IPS DF 4.7 (cell line): ENCODE data around the gene NHLRC3.
A peak's percentile ranks its signal among the peaks of the same experiment; 100 is the strongest.
"Not testable (repeated sequence)": the region's sequence is repeated elsewhere in the genome, so short reads cannot be mapped to it uniquely, and the experiment has no call there.

Experiments
- DNase-seq: peaks from one replicate; pipeline ENCODE4 v3.0.0-alpha.2; 2013; ENCODE audit warnings: low spot score; ENCODE audit errors: extremely low read depth

Gene NHLRC3, protein sequence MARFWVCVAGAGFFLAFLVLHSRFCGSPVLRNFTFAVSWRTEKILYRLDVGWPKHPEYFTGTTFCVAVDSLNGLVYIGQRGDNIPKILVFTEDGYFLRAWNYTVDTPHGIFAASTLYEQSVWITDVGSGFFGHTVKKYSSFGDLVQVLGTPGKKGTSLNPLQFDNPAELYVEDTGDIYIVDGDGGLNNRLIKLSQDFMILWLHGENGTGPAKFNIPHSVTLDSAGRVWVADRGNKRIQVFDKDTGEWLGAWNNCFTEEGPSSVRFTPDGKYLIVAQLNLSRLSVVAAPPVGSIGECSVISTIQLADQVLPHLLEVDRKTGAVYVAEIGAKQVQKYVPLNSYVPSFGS

DNA sequence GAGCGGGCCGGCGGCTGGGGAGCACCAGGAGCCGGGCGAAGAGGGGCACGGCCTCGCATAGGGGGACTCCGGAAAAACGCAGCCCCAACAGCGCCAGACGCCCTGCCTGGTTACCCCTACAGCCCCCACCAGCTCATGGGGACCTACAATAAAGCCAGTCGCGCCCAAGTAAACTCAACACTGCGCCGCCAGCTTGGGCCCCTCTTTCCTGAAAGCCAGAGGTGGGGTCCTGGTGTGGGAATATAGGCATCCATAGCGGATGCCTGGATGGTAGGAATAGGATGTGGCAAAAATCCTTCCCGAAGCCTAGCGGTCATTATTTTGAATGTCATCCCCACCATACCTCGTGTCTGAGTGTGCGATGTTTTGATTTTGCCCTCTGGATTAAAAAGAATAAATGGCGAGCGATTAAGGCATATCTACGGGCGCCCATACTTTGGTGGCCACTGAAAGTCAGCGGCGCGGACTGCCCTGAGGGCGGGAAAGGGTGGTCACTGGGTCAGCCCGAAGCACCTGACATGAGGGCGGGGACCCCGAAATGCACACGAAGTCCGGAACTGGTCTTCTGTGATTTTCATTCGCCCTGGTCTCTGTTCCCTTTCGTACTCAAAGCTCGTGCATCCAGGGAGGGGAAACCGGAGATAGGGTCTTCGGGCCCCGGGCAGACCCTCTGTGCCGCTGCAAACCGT, at the start of gene NHLRC3, which contains the start of gene PROSER1:
TSS of gene NHLRC3 (plus strand) at position 577 of the 689 bp plus-strand sequence. CDS start 184 bp downstream, outside the sequence.
TSS of gene PROSER1 (minus strand) at position 210 of the 689 bp plus-strand sequence. CDS start 847 bp downstream, outside the sequence.
- peak; percentile 44 for DNase-seq

DNA sequence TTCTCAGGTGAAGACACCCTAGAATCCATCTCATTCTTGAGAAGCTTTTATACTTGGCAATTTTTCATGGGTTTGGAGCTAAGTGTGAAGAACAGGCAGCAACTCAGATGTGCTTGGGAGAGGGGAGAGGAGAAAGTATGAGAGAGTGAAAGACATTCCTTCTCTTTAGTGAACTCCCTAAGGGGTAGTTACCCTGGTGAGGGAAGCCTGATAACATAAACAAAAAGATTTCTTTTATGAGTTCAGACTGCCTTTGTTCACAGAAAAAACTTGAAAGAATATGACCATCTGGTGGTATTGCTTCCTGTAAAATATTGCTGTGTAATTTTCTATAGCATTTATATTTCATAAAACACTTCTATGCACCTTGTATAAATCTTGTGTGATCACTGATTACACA, 47.6 kb upstream of the NHLRC3 start, which contains the start of gene STOML3:
TSS of gene STOML3 (minus strand) at position 139 of the 400 bp plus-strand sequence. CDS start at position 29, 110 bp downstream.
- no peak for DNase-seq

DNA sequence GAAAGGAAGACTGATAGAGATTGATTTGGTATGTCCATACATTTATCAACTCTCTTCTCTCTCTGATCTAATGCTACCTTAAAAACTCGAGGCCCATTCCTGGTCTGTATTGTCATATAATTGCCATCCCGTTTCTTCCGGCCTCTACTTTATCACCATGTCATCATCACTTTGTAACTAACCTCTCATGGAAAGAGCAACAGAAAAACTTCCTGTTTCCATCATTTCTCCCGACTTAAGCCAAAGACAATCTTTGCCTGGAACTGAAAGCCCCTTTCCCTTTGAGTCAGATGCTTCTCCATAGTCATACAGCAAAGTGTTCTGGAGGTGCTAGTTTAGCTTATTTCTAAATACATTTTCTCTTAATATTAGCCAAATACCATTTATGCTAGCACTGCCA, 44.9 kb upstream of the NHLRC3 start:
- DNase-seq = no peak

DNA sequence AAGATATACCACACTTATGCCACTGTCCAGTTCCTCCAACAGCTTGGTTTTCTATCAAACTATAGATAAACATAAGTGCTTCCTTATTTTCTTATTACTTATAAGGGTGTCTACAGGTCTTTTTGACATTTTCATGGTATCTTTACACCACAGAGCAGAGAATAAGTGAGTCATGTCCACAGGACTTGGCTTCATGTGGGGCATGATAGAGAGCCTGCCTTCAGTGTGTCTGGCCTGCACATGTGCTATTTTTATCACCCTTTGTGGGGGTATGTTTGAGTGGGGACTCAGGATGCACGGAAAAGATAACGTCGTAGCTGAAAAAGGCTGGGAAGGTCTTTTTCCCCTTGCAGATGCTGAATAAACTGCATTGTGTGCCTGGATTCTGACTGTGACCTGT, 39.5 kb upstream of the NHLRC3 start:
- no peak for DNase-seq

DNA sequence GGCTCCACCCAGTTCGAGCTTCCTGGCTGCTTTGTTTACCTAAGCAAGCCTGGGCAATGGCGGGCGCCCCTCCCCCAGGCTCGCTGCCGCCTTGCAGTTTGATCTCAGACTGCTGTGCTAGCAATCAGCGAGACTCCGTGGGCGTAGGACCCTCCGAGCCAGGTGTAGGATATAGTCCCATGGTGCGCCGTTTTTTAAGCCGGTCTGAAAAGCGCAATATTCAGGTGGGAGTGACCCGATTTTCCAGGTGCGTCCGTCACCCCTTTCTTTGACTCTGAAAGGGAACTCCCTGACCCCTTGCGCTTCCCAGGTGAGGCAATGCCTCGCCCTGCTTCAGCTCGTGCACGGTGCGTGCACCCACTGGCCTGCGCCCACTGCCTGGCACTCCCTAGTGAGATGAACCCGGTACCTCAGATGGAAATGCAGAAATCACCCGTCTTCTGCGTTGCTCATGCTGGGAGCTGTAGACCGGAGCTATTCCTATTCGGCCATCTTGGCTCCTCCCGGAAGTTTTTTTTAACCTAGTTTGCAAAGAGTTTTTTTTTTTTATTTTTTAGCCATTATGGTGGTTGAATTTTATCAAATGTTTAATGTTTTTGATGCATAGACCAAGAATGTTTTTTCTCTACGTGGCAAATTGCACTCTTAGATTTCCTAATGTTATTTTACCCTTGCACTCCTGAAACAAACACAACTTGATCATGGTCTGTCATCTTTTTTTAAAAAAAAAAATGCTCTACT, 31.7 kb upstream of the NHLRC3 start:
- not testable (repeated sequence) for DNase-seq

DNA sequence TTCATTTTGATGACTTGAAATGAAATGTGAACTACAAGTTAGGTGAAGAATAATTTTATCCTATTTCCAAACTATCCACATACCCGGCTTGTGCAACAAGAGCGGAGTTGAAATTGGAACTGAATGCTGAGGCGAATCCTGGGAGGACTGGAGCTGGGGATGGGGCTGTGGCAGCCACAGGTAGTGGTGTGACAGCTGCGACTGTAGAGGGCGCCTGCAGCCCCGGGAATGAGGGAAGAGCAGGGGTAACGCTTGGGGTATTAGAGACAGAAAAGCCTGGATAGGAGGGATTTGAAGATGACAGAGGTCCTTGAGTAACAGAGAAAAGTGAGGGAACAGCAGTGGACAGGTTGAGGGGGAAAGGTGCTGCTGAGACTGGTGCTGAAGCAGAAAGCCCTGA, 25.6 kb upstream of the NHLRC3 start:
- no peak for DNase-seq

DNA sequence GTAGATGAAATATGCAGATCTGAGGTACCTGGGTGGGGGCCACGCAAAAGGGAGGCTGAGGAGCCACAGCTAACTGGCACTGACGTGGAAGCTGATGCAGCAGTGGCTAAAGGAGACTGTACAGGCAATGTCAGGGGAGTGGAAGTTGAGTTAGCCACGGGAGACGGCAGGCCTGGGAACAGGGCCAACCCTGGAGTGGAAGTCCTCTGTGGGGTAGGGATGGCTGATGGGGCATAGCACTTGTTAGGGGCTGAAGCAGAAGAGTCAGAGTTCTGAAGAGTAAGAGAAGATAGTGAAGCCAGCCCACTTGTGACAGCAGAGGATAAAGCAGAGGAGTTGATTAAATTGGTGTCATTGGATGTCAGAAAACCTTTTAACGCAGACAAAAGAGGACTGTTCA, 24.8 kb upstream of the NHLRC3 start:
- no peak for DNase-seq

DNA sequence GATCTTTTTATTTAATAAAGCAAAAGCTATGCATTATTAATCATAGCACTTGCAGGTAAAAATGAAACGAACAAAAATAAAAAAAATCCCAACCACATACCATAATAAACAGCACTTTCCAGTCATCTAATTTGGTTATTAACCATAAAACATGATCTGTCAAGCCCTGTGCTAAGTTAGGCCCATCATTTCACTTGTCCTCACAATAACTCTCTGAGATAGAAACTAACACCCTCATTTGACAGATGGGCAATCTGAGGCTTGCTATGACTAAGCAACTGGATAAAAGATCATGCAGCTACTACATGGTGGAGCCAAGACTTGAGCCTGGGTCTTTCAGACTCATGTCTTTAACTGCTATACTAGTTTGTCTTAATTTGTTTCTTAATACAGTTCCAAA, 22.2 kb upstream of the NHLRC3 start:
- no peak for DNase-seq

DNA sequence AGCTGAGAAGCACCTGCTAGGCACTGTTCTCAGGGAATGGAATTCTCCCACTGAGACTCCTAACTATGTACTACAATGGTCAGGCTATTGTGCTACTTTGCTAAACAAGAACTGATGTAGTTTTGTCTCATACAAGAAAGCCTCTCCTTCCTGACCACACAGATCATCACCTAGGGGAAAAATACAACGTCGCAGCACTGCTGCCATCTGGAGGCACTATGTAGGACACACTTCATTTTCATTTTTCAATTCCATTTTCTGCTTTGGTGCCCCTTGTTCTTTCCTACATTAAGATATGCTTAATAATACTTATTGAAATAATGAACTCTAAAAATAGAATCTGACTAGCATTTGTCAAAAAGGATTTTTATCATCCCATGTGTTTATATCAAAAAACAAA, 21.5 kb upstream of the NHLRC3 start:
- no peak for DNase-seq

DNA sequence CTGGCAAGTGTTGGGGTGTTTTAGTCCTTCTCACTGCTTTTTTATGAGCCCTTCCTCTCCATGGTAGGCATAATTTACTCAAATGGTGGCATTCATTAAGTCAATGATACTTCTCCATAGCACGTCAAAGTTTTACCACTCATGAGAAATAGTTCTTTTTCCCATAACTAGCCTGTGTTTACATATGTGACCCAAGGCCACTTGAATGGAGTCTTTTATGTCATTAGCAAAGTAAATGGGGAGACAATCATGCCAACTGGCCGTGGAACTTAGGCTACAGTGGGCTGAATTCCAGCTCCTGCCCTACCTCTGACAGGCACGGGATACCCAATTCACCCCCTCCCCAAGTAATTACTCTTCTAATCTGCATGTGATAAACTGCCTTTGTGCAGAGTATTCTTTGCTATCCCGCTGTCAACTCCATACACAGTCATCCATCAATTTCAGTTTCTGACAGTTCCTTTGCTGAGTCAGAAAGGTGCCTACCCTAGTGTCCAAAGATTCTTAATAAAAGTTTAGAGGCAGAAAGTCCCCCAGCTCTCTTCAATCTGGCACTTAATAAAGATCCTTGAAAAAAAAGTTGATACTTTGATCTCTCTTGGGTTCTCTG, 17.3 kb upstream of the NHLRC3 start:
- DNase-seq = no peak

DNA sequence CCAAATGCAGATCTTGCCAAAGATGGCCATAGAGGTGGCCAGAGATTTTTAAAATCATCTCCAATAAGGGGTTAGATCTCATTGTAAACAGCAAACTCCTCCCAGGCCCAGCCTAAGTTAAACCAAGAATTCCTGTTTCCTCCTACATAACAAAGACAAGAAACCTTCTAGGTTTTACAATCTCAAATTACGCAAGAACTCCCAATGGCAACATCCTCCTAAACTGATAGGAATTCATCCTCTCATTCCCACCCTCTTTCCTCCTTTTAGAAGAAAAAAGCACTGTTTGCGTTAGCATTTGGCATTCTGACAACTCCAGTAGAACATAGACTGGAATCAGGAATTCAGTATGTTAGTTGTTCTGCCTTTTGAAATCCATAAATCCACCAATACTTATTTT, 14.9 kb upstream of the NHLRC3 start:
- peak; percentile 58 for DNase-seq

DNA sequence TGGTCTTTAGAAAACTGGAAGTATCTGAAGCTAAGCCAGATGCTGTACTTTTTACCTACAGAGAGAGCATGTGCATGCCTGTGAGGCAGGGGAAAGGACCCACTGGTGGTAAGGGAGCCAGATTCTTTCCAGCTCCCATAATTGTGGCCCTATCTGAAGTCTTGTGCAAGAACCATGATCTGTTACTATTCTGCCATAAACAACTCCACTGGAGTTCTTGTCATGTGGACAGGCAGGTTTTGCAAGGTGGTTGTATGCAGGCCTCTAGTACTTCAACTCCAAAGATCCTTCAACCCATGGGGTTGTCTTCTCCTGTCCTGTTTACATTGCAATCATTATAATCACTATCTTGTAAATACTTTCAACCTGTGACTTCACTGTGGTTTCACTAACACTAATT, 14.5 kb upstream of the NHLRC3 start:
- no peak for DNase-seq

DNA sequence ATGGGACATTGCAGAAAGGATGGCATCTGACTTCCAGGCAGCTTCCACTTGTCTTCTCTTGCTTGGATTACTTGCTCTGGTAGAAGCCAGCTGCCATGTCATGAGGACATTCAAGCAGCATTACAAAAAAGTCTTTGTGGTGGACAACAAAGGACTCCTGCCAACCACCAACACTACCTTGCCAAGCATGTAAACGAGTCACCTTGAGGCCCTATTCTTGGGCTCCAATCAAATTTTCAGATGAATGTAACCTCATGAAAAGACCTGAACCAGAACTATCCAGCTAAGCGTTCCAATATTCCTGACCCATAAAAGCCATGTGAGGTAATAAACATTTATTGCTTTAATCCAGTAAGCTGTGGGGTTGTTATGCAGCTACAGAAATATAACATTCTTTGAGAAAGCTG, 12.8 kb upstream of the NHLRC3 start:
- DNase-seq = no peak

DNA sequence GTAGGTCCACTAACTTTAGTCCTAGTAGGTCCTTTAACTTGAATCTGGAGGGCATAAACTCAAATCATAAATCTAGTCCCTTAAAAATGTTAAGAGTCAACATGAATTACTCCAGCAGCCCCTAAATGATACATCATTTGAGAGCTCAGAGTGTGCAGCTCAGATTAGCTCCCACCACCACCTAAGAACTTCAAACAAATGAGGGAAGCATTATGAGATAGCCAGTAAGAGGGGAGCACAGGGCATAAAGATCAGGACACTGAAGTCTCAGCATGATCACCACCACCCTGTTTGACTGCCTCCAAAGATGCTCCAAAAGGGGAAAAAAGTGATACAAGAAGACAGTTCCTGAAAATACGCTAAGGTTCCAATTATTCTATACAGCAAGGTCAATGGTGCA, 6.1 kb upstream of the NHLRC3 start:
- DNase-seq = no peak

DNA sequence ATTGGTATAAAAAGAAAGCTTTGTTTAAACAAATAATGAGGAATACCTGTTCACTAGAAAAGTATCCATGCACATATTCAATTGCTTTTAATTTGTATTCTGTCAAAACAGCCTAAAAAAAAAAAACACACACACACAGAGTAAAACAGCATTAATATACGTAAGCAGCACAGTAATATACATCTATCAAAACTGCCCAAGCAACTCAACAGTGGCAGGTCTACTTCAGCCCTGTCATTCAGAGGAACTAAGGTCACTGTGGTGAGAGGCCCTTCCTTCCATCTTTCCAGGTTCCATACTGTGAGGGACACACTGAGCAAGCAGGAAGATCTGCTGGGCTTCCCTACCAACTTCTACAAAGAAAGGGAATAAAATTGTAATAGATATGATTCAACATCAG, 4.2 kb upstream of the NHLRC3 start:
- DNase-seq = no peak

DNA sequence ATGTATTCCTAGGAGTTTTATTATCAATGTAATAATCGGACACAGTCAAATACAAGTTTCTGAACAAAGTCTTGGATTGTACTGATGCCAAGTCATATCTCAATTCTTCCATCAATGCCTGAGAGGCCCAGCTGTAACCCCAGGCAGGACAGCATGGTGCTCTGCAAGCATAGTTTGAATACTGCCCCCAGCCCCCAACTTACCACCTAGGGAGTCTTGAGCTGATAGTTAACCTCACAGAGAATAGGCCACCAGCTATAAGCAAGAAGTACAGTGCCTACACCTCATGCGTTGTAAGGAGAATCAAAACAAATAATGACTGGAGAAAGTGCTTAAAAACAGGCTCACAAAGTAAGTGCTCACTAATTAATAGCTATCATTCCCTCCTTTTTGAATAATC, 3.1 kb upstream of the NHLRC3 start:
- DNase-seq = no peak

DNA sequence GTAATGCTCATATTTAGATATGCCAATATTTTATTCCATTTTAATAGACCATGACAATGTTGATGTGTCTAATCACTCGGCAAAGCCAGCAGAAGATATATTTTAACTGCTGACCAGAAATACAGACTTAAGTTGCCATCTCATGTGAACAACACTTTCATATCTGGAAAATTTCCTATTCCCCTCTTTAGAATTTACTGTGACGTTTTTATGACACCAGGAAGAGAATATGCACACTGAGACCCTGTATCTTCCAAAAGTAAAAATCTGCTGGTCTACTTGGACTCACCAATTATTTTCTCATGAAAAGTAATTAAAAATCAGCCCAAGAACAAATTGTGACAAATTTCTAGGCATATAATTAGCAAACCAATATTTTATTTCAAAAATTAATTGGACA, 2.5 kb upstream of the NHLRC3 start:
- no peak for DNase-seq

DNA sequence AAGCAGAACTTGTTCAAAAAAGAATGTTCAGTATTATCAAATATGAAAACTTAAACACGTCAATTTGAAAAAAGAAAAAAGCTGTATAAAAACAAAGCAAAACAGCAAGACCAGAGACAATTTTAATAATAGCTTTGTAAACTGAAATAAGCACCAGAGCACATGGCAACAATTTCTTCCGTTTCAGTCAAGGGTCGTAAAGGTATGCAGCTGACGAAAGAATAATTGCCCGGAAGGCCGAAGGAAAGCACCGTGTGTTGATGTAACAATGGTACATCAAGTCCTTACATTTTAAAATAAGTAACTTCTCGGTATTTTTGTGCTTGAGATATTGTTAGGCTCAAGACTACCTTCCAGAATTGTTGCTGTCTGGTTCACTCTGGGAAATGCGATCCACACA, 2.0 kb upstream of the NHLRC3 start:
- DNase-seq = no peak

DNA sequence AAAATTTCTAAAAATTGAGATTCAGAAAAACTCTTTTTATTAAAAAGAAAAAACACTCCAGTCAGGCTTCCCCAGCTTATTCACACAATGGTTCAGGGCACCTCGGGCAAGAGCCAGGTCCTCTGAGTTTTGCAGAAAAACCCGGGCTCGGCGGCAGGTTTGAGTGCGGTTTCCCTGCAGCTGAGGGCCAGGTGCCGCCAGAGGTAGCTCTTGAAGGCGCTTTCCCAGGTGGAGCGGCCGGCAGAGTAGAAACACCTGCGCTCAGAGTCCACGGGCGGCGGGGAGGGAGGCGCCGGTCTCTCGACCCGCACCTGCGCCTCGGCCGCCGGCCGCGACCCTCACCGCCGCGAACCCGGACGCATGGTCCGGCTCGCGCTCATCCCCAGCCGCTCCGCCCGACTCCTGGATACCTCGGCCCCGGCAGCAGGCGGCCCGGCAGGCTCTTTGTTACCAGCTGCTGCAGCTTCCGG, 811 bp upstream of the NHLRC3 start:
- no peak for DNase-seq

DNA sequence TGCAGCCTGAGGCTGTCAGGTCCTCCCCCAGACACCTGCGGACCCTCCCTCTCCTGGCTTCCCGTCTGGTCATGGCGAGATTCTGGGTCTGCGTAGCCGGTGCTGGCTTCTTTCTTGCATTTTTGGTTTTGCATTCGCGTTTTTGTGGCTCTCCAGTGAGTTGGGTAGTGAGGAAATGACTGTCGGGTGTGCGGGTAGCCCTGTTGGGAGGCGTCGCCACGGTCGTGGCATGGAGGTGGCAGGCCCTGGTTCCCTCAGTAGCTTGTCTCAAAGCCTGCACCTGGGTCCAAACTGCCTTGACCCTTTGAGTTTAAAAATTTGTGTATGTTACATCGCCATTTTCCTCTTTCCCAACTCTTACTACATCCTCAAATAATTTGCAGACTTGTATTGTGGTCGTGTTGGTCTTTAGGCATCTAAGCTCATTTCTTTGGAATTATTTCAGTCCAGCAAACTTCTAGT, 344 bp downstream of the NHLRC3 start:
- no peak for DNase-seq

DNA sequence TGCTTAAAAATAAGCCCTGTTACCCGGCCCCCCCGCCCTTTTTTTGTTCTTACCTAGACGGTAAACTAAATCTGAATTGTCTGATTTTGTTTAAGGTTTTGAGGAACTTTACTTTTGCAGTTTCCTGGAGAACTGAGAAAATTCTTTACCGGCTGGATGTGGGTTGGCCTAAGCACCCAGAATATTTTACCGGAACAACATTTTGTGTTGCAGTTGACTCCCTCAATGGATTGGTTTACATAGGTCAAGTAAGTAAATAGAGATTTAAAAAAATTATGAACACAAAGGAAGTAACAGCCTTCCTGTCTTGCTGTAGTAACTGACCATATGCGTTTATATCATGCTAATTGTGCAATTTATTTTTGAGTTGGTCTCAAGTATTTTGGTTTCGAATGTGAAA, 785 bp downstream of the NHLRC3 start:
- DNase-seq = no peak
